ENCODE results near the gene CCDC137. TPM values are rescaled to one million over a fixed set of nuclear protein-coding genes. Genes with fewer than 3 reads are reported as not detected.

The CCDC137 gene
- total and polyA plus RNA-seq, 2 of the 13 experiments (the other 11 are each of a cell fraction or from before 2014, with no cell fraction given) = 14.6 to 39.1 TPM

GRCh38 chr17:81702934-81703746 lies 36.6 kb downstream of the CCDC137 start, which contains the start of gene MRPL12 (continued):
- TF ChIP-seq, protein P1, sequence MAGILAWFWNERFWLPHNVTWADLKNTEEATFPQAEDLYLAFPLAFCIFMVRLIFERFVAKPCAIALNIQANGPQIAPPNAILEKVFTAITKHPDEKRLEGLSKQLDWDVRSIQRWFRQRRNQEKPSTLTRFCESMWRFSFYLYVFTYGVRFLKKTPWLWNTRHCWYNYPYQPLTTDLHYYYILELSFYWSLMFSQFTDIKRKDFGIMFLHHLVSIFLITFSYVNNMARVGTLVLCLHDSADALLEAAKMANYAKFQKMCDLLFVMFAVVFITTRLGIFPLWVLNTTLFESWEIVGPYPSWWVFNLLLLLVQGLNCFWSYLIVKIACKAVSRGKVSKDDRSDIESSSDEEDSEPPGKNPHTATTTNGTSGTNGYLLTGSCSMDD (CRISPR knock-in tag; IDR thresholded peaks at IDR 0.05) = no peak
- TF ChIP-seq EZH2 (conservative IDR thresholded peaks at IDR 0.05; ENCODE audit: low read depth, low read length) (no peak), TMF1 (CRISPR knock-in tag; IDR thresholded peaks at IDR 0.05; ENCODE audit: low read depth) (peak; percentile 94), POGK (CRISPR knock-in tag; conservative IDR thresholded peaks at IDR 0.05) (peak; percentile 99), ZNF251 (CRISPR knock-in tag; IDR thresholded peaks at IDR 0.05) (0 out of 2 replicates have a peak, but pooled peaks have one; percentile 71), PRPF4 (IDR thresholded peaks at IDR 0.05; ENCODE audit: low read depth, low read length, poor library complexity, severe bottlenecking) (no peak), PITX1 (CRISPR knock-in tag; IDR thresholded peaks at IDR 0.05) (peak; percentile 86), ZNF10 (CRISPR knock-in tag; IDR thresholded peaks at IDR 0.05; ENCODE audit: borderline replicate concordance, low read depth) (no peak), ZNF232 (CRISPR knock-in tag; IDR thresholded peaks at IDR 0.05; ENCODE audit: borderline replicate concordance) (no peak; the same call in 1 of the 2 replicates), KLF16 (CRISPR knock-in tag; IDR thresholded peaks at IDR 0.05) (peak; percentile 10 to 97; a peak in 3 of 4 replicates), FOSL2 (CRISPR knock-in tag; IDR thresholded peaks at IDR 0.05) (peak; percentile 70), POLR2AphosphoS5 (IDR thresholded peaks at IDR 0.05; ENCODE audit: low read depth, low read length) (peak; percentile 94), ZNF572 (CRISPR knock-in tag; IDR thresholded peaks at IDR 0.05) (no peak; the same call in 1 of the 2 replicates), U2AF1 (optimal IDR thresholded peaks at IDR 0.05; ENCODE audit: low read depth, low read length) (peak; percentile 94), MTA3 (CRISPR knock-in tag; IDR thresholded peaks at IDR 0.05) (no peak), MXI1 (IDR thresholded peaks at IDR 0.05; ENCODE audit: borderline replicate concordance, low read depth, low read length) (peak; percentile 88; the same call in 1 of the 3 replicates), ZNF564 (CRISPR knock-in tag; IDR thresholded peaks at IDR 0.05) (peak; percentile 76)
- TF ChIP-seq, protein P2, sequence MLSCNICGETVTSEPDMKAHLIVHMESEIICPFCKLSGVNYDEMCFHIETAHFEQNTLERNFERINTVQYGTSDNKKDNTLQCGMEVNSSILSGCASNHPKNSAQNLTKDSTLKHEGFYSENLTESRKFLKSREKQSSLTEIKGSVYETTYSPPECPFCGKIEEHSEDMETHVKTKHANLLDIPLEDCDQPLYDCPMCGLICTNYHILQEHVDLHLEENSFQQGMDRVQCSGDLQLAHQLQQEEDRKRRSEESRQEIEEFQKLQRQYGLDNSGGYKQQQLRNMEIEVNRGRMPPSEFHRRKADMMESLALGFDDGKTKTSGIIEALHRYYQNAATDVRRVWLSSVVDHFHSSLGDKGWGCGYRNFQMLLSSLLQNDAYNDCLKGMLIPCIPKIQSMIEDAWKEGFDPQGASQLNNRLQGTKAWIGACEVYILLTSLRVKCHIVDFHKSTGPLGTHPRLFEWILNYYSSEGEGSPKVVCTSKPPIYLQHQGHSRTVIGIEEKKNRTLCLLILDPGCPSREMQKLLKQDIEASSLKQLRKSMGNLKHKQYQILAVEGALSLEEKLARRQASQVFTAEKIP (CRISPR knock-in tag; IDR thresholded peaks at IDR 0.05; ENCODE audit: borderline replicate concordance) = no peak
- TF ChIP-seq, protein P3, sequence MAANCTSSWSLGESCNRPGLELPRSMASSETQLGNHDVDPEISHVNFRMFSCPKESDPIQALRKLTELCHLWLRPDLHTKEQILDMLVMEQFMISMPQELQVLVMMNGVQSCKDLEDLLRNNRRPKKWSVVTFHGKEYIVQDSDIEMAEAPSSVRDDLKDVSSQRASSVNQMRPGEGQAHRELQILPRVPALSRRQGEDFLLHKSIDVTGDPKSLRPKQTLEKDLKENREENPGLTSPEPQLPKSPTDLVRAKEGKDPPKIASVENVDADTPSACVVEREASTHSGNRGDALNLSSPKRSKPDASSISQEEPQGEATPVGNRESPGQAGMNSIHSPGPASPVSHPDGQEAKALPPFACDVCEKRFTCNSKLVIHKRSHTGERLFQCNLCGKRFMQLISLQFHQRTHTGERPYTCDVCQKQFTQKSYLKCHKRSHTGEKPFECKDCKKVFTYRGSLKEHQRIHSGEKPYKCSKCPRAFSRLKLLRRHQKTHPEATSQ (CRISPR knock-in tag; IDR thresholded peaks at IDR 0.05; ENCODE audit: borderline replicate concordance) = no peak
- TF ChIP-seq, protein P4, sequence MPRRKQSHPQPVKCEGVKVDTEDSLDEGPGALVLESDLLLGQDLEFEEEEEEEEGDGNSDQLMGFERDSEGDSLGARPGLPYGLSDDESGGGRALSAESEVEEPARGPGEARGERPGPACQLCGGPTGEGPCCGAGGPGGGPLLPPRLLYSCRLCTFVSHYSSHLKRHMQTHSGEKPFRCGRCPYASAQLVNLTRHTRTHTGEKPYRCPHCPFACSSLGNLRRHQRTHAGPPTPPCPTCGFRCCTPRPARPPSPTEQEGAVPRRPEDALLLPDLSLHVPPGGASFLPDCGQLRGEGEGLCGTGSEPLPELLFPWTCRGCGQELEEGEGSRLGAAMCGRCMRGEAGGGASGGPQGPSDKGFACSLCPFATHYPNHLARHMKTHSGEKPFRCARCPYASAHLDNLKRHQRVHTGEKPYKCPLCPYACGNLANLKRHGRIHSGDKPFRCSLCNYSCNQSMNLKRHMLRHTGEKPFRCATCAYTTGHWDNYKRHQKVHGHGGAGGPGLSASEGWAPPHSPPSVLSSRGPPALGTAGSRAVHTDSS (CRISPR knock-in tag; conservative IDR thresholded peaks at IDR 0.05) = peak; percentile 85; the same call in 1 of the 2 replicates
- TF ChIP-seq, protein P5, sequence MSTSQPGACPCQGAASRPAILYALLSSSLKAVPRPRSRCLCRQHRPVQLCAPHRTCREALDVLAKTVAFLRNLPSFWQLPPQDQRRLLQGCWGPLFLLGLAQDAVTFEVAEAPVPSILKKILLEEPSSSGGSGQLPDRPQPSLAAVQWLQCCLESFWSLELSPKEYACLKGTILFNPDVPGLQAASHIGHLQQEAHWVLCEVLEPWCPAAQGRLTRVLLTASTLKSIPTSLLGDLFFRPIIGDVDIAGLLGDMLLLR (CRISPR knock-in tag; IDR thresholded peaks at IDR 0.05) = peak; percentile 85; the same call in 1 of the 2 replicates
